Prostate gland (tissue), 2 donors: ENCODE measurements around the gene SUN5.

ENCODE experiments used
- CTCF ChIP-seq, 4 experiments: fragments of 200-600 bp in 2 of 4; fragments of 450-650 bp in 2 of 4; sonication (generic) in 2 of 4; IDR thresholded peaks; 1 replicate in 3 of 4; 2 replicates in 1 of 4; pipeline ENCODE4 v1.5.1; 2016 to 2019; ENCODE audit warnings: antibody characterized with exemption in 4 of 4, mild to moderate bottlenecking in 2 of 4, moderate library complexity in 2 of 4
- POLR2A ChIP-seq: fragments of 450-650 bp; IDR thresholded peaks from one replicate; pipeline ENCODE4 v1.6.1; 2016; ENCODE audit warnings: antibody characterized with exemption, mild to moderate bottlenecking
- POLR2AphosphoS5 ChIP-seq: sonication (generic); formaldehyde crosslinking; IDR thresholded peaks from one replicate; pipeline ENCODE4 v1.6.1; 2017; ENCODE audit warnings: antibody characterized with exemption

GRCh38 chr20:32966382-32966781 lies 37.9 kb downstream of the SUN5 start:
- no peak for TF ChIP-seq CTCF (IDR thresholded peaks at IDR 0.05)
- TF ChIP-seq POLR2AphosphoS5, result no peak
- TF ChIP-seq POLR2A, result no peak
